CD4-positive, alpha-beta T cell treated with Interleukin-6 at 100 ng/mL for 8 hours (primary cell): ENCODE measurements around the gene SLC22A23.

Source experiments
- DNase-seq: peaks from one replicate; pipeline ENCODE4 v3.0.0-alpha.2; 2020; ENCODE audit warnings: mixed read lengths, low spot score

SLC22A23 gene

GRCh38 chr6:3239110-3239830, 217.6 kb downstream of the SLC22A23 start:
- no peak for DNase-seq

- DNase-seq: no peak
Observed at GRCh38 chr6:3237761-3238662, 218.8 kb downstream of the SLC22A23 start.

- DNase-seq: no peak
Observed at GRCh38 chr6:3236005-3236404, 220.8 kb downstream of the SLC22A23 start.

GRCh38 chr6:3235486-3235885, 221.4 kb downstream of the SLC22A23 start:
- DNase-seq: no peak

- DNase-seq: no peak
Observed at GRCh38 chr6:3233904-3234303, 222.9 kb downstream of the SLC22A23 start.

DNA sequence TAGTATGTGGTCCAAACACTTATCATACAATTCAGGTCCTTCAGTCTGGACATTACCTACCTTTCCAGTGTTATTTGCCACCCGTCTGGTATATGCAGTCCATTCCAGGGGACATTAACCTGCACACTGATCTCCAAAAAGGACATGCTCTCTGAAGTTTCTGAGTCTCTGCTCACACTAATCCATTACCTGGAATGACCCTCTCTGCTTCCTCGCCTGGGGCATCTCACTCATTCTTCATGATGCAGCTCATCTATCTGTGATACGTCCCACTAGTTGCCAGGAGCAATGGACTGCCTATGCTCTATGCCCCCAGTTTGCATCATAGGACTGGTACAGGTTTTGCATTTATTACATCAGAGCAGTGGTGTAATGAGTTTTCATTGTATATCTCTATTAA, 223.5 kb downstream of the SLC22A23 start:
- DNase-seq: no peak

DNA sequence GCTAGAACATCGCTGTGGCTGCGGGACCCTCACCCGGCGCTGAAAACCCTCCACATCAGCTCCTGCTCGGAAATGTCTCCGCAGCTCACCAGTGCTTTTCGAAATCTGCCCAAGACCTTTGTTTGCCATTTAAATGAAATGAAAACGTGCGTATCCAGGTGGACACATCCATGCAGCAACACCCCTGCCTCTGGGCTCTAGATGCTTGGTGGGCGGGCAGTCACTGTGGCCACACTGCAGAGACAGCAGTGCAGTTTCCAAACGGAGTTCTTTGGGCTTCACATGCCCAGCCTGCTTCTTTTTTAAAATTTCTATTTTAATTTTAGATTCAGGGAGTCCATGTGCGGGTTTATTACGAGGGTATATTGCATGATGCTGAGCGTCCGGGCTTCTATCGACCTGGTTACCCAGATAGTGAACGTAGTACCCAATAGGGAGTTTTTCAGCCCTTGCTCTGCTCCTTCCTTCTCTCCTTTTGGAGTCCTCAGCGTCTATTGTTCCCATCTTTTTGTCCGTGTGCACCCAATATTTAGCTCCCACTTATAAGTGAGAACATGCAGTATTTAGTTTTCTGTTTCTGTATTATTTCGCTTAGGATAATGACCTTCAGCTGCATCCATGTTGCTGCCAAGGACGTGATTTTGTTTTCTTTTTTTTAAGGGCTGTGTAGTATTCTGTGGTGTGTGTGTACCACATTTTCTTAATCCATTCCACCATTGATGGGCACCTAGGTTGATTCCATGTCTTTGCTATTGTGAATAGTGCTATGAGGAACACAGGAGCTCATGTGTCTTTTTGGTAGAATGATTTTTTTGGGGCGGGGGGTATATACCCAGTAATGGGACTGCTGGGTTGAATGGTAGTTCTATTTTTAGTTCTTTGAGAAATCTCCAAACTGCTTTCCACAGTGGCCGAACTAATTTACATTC, 224.6 kb downstream of the SLC22A23 start:
- DNase-seq: no peak

DNA sequence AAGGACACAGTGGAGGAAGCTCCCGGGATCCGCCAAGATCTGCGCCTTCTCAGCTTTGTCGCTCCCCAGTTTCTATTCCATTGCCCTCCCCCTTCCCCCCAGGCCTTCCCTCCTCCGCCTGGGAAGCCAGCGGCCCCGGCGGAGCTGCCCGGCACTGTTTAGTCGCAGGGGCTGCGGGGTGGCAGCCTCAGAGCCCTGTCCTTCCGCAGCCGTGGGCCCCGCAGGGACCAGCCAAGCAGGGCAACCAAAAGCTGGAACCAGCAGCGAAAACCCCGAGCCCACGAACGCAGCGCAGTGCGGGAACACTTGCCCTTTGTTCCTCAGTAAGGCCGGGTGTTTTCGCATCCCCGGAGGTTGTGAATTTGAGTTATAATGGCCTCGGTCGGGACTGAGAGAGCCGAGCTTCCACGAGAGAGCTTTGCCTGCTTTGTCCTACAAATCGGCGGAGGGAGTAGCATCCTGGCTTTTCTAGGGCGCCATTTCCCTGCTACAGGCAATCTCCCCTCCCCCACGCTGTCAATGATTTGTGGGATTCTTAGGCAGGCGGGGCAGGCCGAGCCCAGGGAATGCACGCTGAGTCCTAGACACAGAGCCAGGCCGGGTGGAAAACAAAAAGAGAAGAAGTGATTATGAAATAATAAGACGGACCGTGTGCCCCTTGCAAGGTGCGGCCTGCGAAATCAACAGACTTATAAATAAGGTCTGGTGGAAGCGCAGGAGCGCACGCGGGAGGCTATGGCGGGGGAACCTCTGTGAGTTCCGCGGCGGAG, 225.4 kb downstream of the SLC22A23 start:
- DNase-seq: no peak

DNA sequence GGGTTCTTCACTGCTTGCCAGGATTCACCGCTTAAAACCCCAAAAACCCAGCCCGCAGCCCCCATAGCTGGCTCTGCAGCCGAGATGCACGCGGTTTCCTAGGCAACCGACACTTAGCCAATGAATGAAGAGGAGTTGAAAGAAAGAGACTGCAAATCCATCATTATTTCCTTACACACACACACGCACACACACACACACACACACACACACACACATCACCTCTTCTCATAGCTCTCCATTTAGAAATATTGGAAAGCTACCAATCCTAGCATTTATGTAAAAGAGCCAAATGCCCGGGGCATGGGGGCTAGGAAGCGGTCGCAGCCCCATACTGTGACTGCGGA, 226.0 kb downstream of the SLC22A23 start:
- no peak for DNase-seq

GRCh38 chr6:3230256-3230882, 226.5 kb downstream of the SLC22A23 start:
- no peak for DNase-seq

- peak; percentile 18 for DNase-seq
Observed at GRCh38 chr6:3229566-3230178, 227.2 kb downstream of the SLC22A23 start.

GRCh38 chr6:3228771-3229565, 227.9 kb downstream of the SLC22A23 start:
- DNase-seq: peak; percentile 24

GRCh38 chr6:3228046-3228671, 228.7 kb downstream of the SLC22A23 start:
- no peak for DNase-seq

GRCh38 chr6:3227363-3228045, 229.3 kb downstream of the SLC22A23 start, which contains the start of gene TUBB2B:
Gene TUBB2B, minus strand, starts transcription at chr6:3227653. Its CDS starts 110 bp downstream, at chr6:3227543.
- DNase-seq: no peak

DNA sequence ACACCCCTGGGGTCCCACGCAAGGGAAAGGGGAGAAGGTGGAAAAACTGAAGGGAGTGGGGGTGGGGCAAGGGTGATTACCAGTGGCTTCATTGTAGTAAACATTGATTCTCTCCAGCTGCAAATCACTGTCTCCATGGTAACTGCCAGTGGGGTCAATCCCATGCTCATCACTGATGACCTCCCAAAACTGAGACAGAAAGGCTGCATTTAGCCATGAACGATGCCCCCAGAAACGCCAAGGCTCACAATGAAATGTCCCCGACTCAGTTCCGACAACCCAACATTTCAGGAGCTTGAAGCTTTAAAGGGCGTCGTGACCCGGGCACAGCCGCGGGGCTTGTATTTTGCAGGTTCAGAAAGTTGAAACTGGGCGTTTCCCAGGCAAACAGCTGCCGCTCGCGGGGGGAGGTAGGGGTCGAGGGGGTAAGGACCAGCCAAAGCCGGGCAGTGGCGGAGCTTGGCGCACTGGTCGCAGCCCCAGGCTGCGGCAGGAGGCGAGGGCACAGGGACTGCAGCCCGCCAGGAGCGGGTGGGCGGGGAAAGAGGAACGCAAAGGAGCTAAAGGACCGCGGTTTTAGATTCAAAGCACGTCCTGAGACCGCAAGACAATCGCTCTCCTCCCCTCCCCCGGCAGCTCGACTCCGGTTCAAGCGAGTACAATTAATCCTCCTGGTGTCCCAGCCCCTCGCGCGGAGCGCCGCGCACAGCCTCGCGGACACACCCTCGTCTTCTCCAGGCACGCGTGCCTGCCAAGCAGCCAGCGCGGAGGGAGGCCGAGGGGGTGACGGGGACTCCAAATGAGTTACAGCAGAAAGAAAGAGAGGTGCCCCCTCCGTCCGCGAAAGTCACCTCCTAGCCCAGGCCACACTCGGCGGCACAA, 230.1 kb downstream of the SLC22A23 start:
- DNase-seq: no peak

DNA sequence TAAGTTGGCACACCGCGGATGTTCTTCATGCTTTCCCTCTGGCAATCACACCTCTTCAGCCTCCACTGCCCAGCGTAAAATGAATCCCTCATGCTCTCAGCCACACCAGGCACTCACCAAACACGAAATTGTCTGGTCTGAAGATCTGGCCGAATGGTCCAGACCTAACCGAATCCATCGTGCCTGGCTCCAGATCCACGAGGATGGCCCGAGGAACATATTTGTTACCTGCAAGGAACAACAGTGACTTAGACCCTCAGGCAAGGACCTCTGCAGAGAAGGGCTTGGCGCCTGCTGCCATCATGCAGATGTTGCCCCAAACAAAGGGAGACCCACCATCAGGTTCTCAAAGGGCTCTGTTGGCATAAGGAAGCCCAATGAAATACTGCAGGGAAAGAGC, 230.8 kb downstream of the SLC22A23 start:
- no peak for DNase-seq

DNA sequence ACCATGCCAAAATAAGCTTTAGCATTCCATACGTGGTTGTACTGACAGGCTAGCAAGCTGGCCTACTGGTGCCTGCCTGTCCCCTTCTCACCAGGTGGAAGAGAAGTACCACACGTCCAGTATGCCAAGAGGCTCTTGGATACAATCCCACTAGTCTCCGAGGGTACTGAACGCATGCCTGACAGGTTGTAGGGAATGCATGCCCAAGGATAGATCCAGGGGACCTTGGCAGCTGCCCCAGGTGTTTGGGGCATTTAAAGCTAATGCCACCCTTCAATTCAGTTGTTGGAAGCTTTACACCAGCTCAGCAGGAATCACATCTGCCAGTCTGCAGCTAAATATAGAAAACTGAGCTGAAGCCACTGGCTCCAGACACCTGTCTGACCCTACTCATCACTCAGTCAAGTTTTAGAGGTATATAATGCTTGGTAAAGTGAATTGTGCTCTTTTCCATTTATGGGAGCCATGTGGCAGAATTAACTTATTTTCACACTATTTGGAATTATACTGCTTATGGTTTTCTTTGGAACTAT, 234.3 kb downstream of the SLC22A23 start:
- DNase-seq: no peak
